Ectodermal cell (in vitro differentiated cells): ENCODE measurements around the gene EPHX1.

Experiments used
- H3K27ac ChIP-seq: 2 replicates; pipeline ENCODE4 v1.7.0; 2013; ENCODE audit warnings: mild to moderate bottlenecking, low read depth, low read length; ENCODE audit not compliant: insufficient read depth, poor library complexity, severe bottlenecking
- H3K27me3 ChIP-seq: 2 replicates; pipeline ENCODE4 v1.7.0; 2013; ENCODE audit warnings: mild to moderate bottlenecking, low read length; ENCODE audit not compliant: insufficient read depth, control insufficient read depth, poor library complexity, severe bottlenecking
- H3K36me3 ChIP-seq: one replicate; pipeline ENCODE4 v1.7.0; 2013; ENCODE audit warnings: low read length; ENCODE audit not compliant: control insufficient read depth, insufficient read depth
- H3K4me1 ChIP-seq: one replicate; pipeline ENCODE4 v1.7.0; 2013; ENCODE audit warnings: low read length; ENCODE audit not compliant: control insufficient read depth, insufficient read depth
- H3K4me3 ChIP-seq: 2 replicates; pipeline ENCODE4 v1.7.0; 2013; ENCODE audit warnings: low read depth, low read length, control low read depth; ENCODE audit not compliant: insufficient read depth
- H3K9me3 ChIP-seq: 2 replicates; pipeline ENCODE4 v1.7.0; 2013; ENCODE audit warnings: mild to moderate bottlenecking, low read length, moderate library complexity; ENCODE audit not compliant: control insufficient read depth
- WGBS, 2 experiments: methylation state at CpG; one replicate each; pipeline ENCODE4 v1.1.7; 2013; ENCODE audit warnings: missing lambda C conversion rate in 2 of 2; 5-methylcytosine and 5-hydroxymethylcytosine counted together

Gene EPHX1

GRCh38 chr1:225873281-225873850 is 63.4 kb downstream of the EPHX1 start:
- 93 to 94% methylated on average over 10 of the region's 10 CpGs for WGBS, 2 experiments
- Histone ChIP-seq H3K4me1 (peaks cover 4% of the 10 kb centered on the region), H3K27me3 (no peaks in the 10 kb centered on the region), H3K27ac (no peak overlapping the region), H3K4me3 (no peak overlapping the region), H3K9me3 (no peaks in the 10 kb centered on the region), H3K36me3 (no peaks in the 10 kb centered on the region)

- Histone ChIP-seq H3K9me3 (no peaks in the 10 kb centered on the region), H3K4me3 (no peak overlapping the region), H3K36me3 (no peaks in the 10 kb centered on the region), H3K4me1 (peaks cover 4% of the 10 kb centered on the region), H3K27me3 (no peaks in the 10 kb centered on the region), H3K27ac (no peak overlapping the region)
- WGBS, 2 experiments, result 93 to 94% methylated on average over 11 of the region's 11 CpGs
Measured at GRCh38 chr1:225874431-225874830, 64.5 kb downstream of the EPHX1 start.

- Histone ChIP-seq H3K4me3 (no peak overlapping the region), H3K4me1 (peaks cover 4% of the 10 kb centered on the region), H3K36me3 (no peaks in the 10 kb centered on the region), H3K27me3 (peaks cover 6% of the 10 kb centered on the region), H3K27ac (no peak overlapping the region), H3K9me3 (no peaks in the 10 kb centered on the region)
- 91% methylated on average over 12 of the region's 12 CpGs for WGBS, 2 experiments
Measured at GRCh38 chr1:225875044-225875815, 65.3 kb downstream of the EPHX1 start.

GRCh38 chr1:225876900-225877510 is 67.1 kb downstream of the EPHX1 start:
- Histone ChIP-seq H3K4me1 (peaks cover 5% of the 10 kb centered on the region), H3K27ac (no peak overlapping the region)
- WGBS, 2 experiments, result 92 to 93% methylated on average over 12 of the region's 12 CpGs

GRCh38 chr1:225877580-225877979 is 67.7 kb downstream of the EPHX1 start:
- Histone ChIP-seq H3K9me3 (no peaks in the 10 kb centered on the region), H3K4me1 (peaks cover 5% of the 10 kb centered on the region), H3K27me3 (peaks cover 29% of the 10 kb centered on the region), H3K27ac (no peak overlapping the region), H3K4me3 (no peak overlapping the region), H3K36me3 (no peaks in the 10 kb centered on the region)
- 77 to 79% methylated on average over 10 of the region's 10 CpGs for WGBS, 2 experiments

More at GRCh38 chr1:225876900-225877510, 67.1 kb downstream of the EPHX1 start:
- H3K36me3 ChIP-seq, result no peaks in the 10 kb centered on the region
- H3K9me3 ChIP-seq, result no peaks in the 10 kb centered on the region
- peaks cover 24% of the 10 kb centered on the region for H3K27me3 ChIP-seq
- no peak overlapping the region for H3K4me3 ChIP-seq

GRCh38 chr1:225878282-225878681 is 68.4 kb downstream of the EPHX1 start:
- Histone ChIP-seq H3K4me1 (peaks cover 5% of the 10 kb centered on the region), H3K4me3 (no peak overlapping the region), H3K36me3 (no peaks in the 10 kb centered on the region), H3K9me3 (no peaks in the 10 kb centered on the region), H3K27ac (no peak overlapping the region), H3K27me3 (peaks cover 36% of the 10 kb centered on the region)
- 82 to 84% methylated on average over 4 of the region's 4 CpGs for WGBS, 2 experiments

- 70 to 76% methylated on average over 8 of the region's 8 CpGs for WGBS, 2 experiments
- peaks cover 5% of the 10 kb centered on the region for H3K4me1 ChIP-seq
Measured at GRCh38 chr1:225879521-225880221, 69.7 kb downstream of the EPHX1 start.

GRCh38 chr1:225880222-225880588 is 70.3 kb downstream of the EPHX1 start:
- Histone ChIP-seq H3K9me3 (no peaks in the 10 kb centered on the region), H3K27ac (no peak overlapping the region), H3K4me1 (peaks cover 5% of the 10 kb centered on the region), H3K36me3 (no peaks in the 10 kb centered on the region), H3K27me3 (peaks cover 53% of the 10 kb centered on the region), H3K4me3 (no peak overlapping the region)
- WGBS, 2 experiments, result 67 to 78% methylated on average over 2 of the region's 2 CpGs

More at GRCh38 chr1:225879521-225880221, 69.7 kb downstream of the EPHX1 start:
- Histone ChIP-seq H3K9me3 (no peaks in the 10 kb centered on the region), H3K27me3 (peaks cover 50% of the 10 kb centered on the region), H3K27ac (no peak overlapping the region), H3K4me3 (no peak overlapping the region), H3K36me3 (no peaks in the 10 kb centered on the region)

GRCh38 chr1:225880636-225881035 is 70.7 kb downstream of the EPHX1 start:
- Histone ChIP-seq H3K27ac (no peak overlapping the region), H3K4me3 (no peak overlapping the region)
- WGBS, 2 experiments, result 83 to 86% methylated on average over 5 of the region's 5 CpGs

More at GRCh38 chr1:225880636-225881035, 70.7 kb downstream of the EPHX1 start:
- H3K36me3 ChIP-seq, result no peaks in the 10 kb centered on the region
- peaks cover 57% of the 10 kb centered on the region for H3K27me3 ChIP-seq
- H3K9me3 ChIP-seq, result no peaks in the 10 kb centered on the region
- peaks cover 5% of the 10 kb centered on the region for H3K4me1 ChIP-seq
